Common myeloid progenitor, CD34-positive (primary cell): ENCODE measurements around the gene GRIP2.

Experiments used
- CTCF ChIA-PET: fragments of 350-600 bp; sonication (Branson Sonifier 250); formaldehyde crosslinking; loops from one replicate; lab custom pipeline; 2021; ENCODE audit warnings: antibody characterized with exemption; lab: Charles Lee
- POLR2A ChIA-PET: fragments of 350-600 bp; sonication (Branson Sonifier 250); formaldehyde crosslinking; loops from one replicate; lab custom pipeline; 2021; ENCODE audit warnings: antibody characterized with exemption; lab: Charles Lee
- DNase-seq, 3 donors: peaks; one replicate each; pipeline versions ENCODE4 v3.0.0 to v3.0.0-alpha.2; 2013
- H3K27ac ChIP-seq, 2 experiments: 1 replicate in 1 of 2; 2 replicates in 1 of 2; pipeline ENCODE4 v1.7.0; 2013; ENCODE audit warnings: inconsistent platforms in 2 of 2, low read length in 2 of 2, mild to moderate bottlenecking in 2 of 2, low read depth in 1 of 2, moderate library complexity in 1 of 2; ENCODE audit not compliant: severe bottlenecking in 2 of 2, insufficient read depth in 1 of 2, poor library complexity in 1 of 2
- H3K27me3 ChIP-seq, 5 experiments: replicated peaks in 2 of 5; 1 replicate in 3 of 5; 2 replicates in 2 of 5; pipeline versions ENCODE4 v1.6.1 to v1.7.0; 2013; ENCODE audit warnings: low read length in 4 of 5, mild to moderate bottlenecking in 2 of 5, moderate library complexity in 2 of 5, inconsistent platforms in 1 of 5; ENCODE audit not compliant: insufficient read depth in 5 of 5, control insufficient read depth in 4 of 5
- H3K36me3 ChIP-seq, 4 experiments: 1 replicate in 2 of 4; 2 replicates in 2 of 4; pipeline versions ENCODE4 v1.6.1 to v1.7.0; 2013; ENCODE audit warnings: low read length in 3 of 4, control low read depth in 1 of 4, mild to moderate bottlenecking in 1 of 4; ENCODE audit not compliant: control insufficient read depth in 4 of 4, insufficient read depth in 4 of 4
- H3K4me1 ChIP-seq, 4 experiments: 1 replicate in 3 of 4; 2 replicates in 1 of 4; pipeline versions ENCODE4 v1.6.1 to v1.7.1; 2013; ENCODE audit warnings: low read length in 3 of 4, mild to moderate bottlenecking in 3 of 4, control low read depth in 1 of 4, inconsistent platforms in 1 of 4, moderate library complexity in 1 of 4; ENCODE audit not compliant: control insufficient read depth in 4 of 4, insufficient read depth in 4 of 4; ENCODE audit errors: control extremely low read depth in 1 of 4
- H3K4me3 ChIP-seq, 7 experiments: 1 replicate in 4 of 7; 2 replicates in 3 of 7; pipeline versions ENCODE4 v1.5.1 to v1.7.0; 2013; ENCODE audit warnings: mild to moderate bottlenecking in 7 of 7, low read length in 6 of 7, moderate library complexity in 6 of 7, inconsistent platforms in 2 of 7, low read depth in 2 of 7, control low read depth in 1 of 7; ENCODE audit not compliant: insufficient read depth in 4 of 7, control insufficient read depth in 1 of 7; ENCODE audit errors: extremely low read depth in 1 of 7
- H3K9me3 ChIP-seq, 5 experiments: 1 replicate in 4 of 5; 2 replicates in 1 of 5; pipeline versions ENCODE4 v1.6.1 to v1.7.1; 2013; ENCODE audit warnings: low read length in 4 of 5, mild to moderate bottlenecking in 2 of 5, inconsistent platforms in 1 of 5, low read depth in 1 of 5, moderate library complexity in 1 of 5; ENCODE audit not compliant: control insufficient read depth in 4 of 5, insufficient read depth in 2 of 5; ENCODE audit errors: control extremely low read depth in 1 of 5
- WGBS: methylation state at CpG from one replicate; pipeline ENCODE4 v1.1.5; 2013; ENCODE audit not compliant: insufficient coverage; 5-methylcytosine and 5-hydroxymethylcytosine counted together

GRIP2 gene

DNA sequence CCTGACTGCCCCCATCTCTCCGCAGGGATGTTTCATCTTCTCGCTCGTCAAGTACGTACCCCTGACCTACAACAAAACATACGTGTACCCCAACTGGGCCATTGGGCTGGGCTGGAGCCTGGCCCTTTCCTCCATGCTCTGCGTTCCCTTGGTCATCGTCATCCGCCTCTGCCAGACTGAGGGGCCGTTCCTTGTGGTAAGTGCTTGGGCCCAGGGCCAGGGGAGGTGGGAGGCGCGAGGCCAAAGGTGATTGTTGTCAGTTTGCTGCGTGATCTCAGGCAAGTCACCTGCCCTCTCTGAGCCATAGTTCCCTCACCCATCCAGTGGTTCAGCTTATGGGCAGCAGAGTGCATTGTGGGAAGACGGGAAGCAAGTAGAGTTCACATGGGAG, 58.5 kb downstream of the GRIP2 start:
- H3K9me3 ChIP-seq = no peaks in the 10 kb centered on the region
- WGBS = 100% methylated on average over 6 of the region's 13 CpGs
- peaks cover 24 to 99% (median 72%) of the 10 kb centered on the region in 4 experiments for H3K36me3 ChIP-seq
- ChIA-PET CTCF (no interaction called here), POLR2A (no interaction called here)
- no peak overlapping the region for H3K4me3 ChIP-seq
- H3K4me1 ChIP-seq = no peaks in the 10 kb centered on the region
- no peak for DNase-seq
- H3K27me3 ChIP-seq = no peaks in the 10 kb centered on the region
- H3K27ac ChIP-seq = no peak overlapping the region

DNA sequence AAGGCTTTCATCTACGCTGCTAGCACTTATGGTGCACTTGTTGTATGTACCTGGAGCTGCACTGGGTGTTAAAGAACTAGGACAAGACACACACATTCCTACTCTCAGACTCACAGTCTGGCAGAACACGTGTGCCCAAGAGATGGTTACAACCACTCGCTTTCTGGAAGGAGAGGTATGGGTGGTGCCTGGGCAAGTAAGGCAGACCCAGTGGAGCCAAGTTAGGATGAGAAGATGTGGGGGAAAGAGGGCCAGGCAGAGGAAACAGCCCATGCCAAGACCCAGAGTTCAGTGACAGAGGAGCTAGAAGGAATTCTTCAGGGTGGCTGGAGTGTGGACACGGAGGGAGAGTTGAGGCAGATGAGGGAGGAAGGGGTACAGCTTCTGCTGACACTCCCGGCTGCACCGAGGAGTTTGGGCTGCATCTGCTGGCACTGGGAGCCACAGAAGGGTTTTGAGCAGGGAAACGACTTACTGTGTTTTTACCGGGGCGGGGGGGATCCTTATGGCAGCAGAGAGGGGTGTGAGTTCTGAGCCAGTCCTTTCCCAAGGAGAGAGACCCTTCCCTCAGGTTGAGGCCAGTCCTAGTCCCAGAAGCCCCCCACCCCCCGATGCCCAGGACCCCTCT, 59.0 kb downstream of the GRIP2 start:
- CTCF ChIA-PET = interaction anchor here (1.0 kb wide), 1 partner anchor 14 kb away, joined by 3 read pairs; no protein-coding TSS in a partner anchor
- Histone ChIP-seq H3K9me3 (no peaks in the 10 kb centered on the region), H3K27ac (no peak overlapping the region), H3K4me3 (no peak overlapping the region), H3K27me3 (no peaks in the 10 kb centered on the region), H3K36me3 (peaks cover 24 to 99% (median 71%) of the 10 kb centered on the region in 4 experiments), H3K4me1 (no peaks in the 10 kb centered on the region)
- no peak for DNase-seq
- POLR2A ChIA-PET = no interaction called here
- WGBS = 98% methylated on average over 9 of the region's 10 CpGs

DNA sequence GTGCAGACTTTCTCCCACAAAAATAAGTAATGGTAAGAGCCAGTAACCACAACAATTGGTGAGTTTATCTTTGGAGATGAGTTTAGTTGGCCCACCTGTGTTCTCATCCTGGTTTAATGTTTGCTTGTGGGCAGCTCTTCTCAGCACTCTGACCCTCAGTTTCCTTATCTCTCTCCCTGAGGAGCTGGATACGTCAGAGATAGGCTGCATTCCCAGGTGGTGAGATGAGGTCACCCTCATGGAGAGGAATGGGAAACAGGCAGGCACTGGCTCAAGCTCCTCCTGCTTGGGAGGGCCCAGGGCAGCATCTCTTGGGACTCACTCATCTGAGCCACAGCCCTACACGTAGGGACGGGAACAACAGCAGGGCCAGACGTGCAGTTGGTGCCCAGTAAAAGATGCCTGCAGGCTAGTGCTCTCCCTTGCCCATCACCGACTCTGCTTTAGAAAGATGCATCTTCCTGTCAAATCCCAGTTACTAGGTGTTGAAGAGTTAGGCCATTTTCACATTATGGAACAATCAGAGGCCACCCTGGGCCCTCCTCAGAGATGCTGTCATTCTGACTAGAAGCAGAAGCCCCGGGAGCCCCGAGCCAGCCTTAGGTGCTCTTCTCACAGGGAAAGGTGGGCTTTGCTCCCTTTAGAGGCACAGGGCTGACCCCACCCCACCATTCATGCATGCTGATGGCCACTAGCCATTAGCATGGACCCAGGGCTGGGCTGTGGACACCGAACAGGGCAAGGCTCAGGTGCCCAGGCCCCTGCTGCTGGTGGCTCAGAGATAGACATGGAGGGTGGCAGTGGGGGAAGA, 59.7 kb downstream of the GRIP2 start:
- CTCF ChIA-PET = interaction anchor here (1.0 to 1.2 kb wide), 2 partner anchors 13 to 276 kb away, joined by 3 read pairs; no protein-coding TSS in a partner anchor
- Histone ChIP-seq H3K36me3 (peaks cover 28 to 99% (median 72%) of the 10 kb centered on the region in 4 experiments), H3K4me3 (no peak overlapping the region), H3K27me3 (no peaks in the 10 kb centered on the region), H3K27ac (no peak overlapping the region), H3K4me1 (no peaks in the 10 kb centered on the region), H3K9me3 (no peaks in the 10 kb centered on the region)
- no peak for DNase-seq
- POLR2A ChIA-PET = no interaction called here
- 98% methylated on average over 6 of the region's 8 CpGs for WGBS

DNA sequence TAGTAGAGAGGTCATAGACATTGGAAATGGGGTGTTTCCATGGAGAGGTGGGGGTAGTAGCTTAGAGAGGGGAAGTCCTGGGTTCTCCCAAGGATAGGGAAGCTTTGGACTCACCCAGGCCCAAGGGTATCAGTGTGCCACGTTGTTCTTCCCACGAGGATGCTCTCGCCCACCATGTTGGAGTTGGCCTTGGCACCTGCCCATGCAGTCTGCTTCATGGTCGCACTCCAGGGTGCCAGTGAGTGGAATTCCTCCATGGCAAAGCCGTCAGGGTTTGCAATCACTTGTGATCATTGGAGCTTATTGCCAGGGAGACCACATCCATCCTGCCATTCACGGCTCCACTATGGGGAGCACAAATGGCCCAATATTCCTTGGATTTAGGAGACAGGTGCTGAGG, 60.6 kb downstream of the GRIP2 start:
- Histone ChIP-seq H3K27ac (no peak overlapping the region), H3K36me3 (peaks cover 28 to 98% (median 70%) of the 10 kb centered on the region in 4 experiments), H3K4me1 (no peaks in the 10 kb centered on the region), H3K27me3 (no peaks in the 10 kb centered on the region), H3K4me3 (no peak overlapping the region), H3K9me3 (no peaks in the 10 kb centered on the region)
- 99% methylated on average over 6 of the region's 6 CpGs for WGBS
- ChIA-PET CTCF (interaction anchor here (1.2 to 1.6 kb wide), 2 partner anchors 218 to 275 kb away, joined by 3 to 4 read pairs; no protein-coding TSS in a partner anchor), POLR2A (no interaction called here)
- DNase-seq = no peak

DNA sequence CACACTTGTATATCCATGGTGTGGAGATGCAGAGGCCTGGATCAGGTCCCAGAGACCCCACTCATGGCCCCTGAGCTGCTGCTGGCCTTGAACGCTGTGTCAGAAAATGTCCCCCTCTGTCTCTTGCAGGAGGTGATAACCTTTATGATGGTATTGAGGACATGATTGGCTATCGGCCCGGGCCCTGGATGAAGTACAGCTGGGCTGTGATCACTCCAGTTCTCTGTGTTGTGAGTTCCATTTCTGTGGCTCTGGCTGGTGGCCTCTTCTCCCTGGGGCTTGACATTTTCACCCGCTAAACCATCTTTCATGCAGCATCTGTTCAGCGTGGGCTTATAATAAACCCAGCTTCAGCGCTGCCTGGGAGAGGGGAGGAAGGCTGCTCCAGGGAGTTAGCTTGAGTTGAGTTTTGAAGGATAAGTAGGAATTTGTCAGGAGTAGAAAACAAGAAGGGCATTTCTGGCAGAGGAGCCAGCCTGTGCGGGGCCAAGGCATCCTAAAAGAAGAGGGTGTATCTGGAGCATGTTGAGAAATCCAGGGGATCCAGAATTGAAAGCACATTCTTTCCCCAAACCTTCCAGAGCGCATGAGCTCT, 61.1 kb downstream of the GRIP2 start:
- 91% methylated on average over 7 of the region's 8 CpGs for WGBS
- H3K9me3 ChIP-seq = no peaks in the 10 kb centered on the region
- no peak for DNase-seq
- ChIA-PET CTCF (interaction anchor here (1.2 to 1.6 kb wide), 3 partner anchors 218 to 822 kb away, joined by 3 to 4 read pairs (median 4); no protein-coding TSS in a partner anchor), POLR2A (no interaction called here)
- H3K36me3 ChIP-seq = peaks cover 28 to 98% (median 70%) of the 10 kb centered on the region in 4 experiments
- H3K27me3 ChIP-seq = no peaks in the 10 kb centered on the region
- no peaks in the 10 kb centered on the region for H3K4me1 ChIP-seq
- no peak overlapping the region for H3K27ac ChIP-seq
- H3K4me3 ChIP-seq = no peak overlapping the region

DNA sequence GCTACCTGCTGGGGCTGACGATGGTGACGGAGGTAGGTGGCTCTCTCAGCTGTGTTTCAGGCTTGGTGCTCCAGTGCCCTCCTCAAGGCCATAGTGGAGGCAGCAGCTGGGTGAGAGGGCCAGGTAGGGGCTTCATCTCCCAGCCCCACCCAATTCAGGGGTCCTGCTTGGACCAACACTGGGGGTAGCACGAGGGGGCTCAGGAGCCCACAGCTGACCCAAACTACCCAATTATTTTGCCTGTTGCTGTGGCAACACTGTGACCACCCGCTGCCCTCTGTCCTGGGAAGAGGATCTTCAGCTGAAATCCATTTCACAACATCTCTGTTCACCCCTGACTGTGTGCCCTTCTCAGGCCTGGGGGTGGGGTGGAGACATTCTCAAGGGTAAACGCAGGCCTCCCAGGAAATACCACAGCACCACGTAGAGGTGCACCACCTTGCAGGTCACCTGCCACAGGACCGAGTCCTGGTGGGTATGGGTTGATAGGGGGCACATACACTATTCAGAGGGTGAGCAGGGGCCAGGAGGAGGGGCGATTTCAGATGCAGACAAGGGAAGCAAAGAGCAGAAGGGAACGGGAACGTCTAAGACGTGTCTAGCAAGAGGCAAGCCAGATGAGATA, 62.7 kb downstream of the GRIP2 start:
- POLR2A ChIA-PET = interaction anchor here (0.7 kb wide), 1 partner anchor 463 kb away, joined by 3 read pairs; no protein-coding TSS in a partner anchor
- WGBS = 95% methylated on average over 9 of the region's 11 CpGs

More for the DNA sequence above, 62.7 kb downstream of the GRIP2 start:
- no peak overlapping the region for H3K4me3 ChIP-seq
- H3K36me3 ChIP-seq = peaks cover 23 to 98% (median 72%) of the 10 kb centered on the region in 4 experiments
- no peaks in the 10 kb centered on the region for H3K4me1 ChIP-seq
- no peaks in the 10 kb centered on the region for H3K9me3 ChIP-seq
- no peaks in the 10 kb centered on the region for H3K27me3 ChIP-seq
- no peak overlapping the region for H3K27ac ChIP-seq
- DNase-seq = no peak
- CTCF ChIA-PET = interaction anchor here (0.9 to 1.6 kb wide), 2 partner anchors 15 to 820 kb away, joined by 3 to 4 read pairs; no protein-coding TSS in a partner anchor
